Suppressor macrophage (primary cell): Measurements from ENCODE around the gene TLK2.
"Not testable (repeated sequence)": the region's sequence is repeated elsewhere in the genome, so short reads cannot be mapped to it uniquely, and the experiment has no call there.

Experiments
- DNase-seq, 4 experiments: peaks; one replicate each; pipeline ENCODE4 v3.0.0-alpha.2; 2020 to 2022

Gene TLK2

GRCh38 chr17:62562656-62563055, 84.0 kb downstream of the TLK2 start:
- no peak for DNase-seq

GRCh38 chr17:62565817-62566216, 87.2 kb downstream of the TLK2 start:
- DNase-seq = no peak

- DNase-seq = peak in 2 of 4 experiments; percentile 5 to 17
These were observed 88.5 kb downstream of the TLK2 start for GRCh38 chr17:62566996-62567578.

DNA sequence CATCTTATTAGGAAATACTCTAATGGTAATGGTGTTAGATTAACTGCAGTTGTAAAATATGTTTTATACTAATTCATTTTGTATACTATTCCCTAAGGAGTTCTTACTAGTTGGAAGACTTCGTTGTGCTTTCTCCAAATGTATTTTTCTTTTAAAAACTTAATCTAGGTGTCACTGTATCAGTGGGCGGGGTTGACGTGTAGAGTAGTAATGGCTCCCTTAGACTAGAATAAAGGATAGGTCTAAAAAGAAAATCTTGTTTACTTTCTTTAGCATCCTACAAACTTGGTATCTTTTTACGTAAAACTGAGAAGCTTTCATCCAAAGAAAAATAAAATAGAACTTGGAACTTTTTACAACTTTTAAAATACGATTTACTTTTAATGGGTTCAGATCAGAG, 93.9 kb downstream of the TLK2 start:
- no peak for DNase-seq

DNA sequence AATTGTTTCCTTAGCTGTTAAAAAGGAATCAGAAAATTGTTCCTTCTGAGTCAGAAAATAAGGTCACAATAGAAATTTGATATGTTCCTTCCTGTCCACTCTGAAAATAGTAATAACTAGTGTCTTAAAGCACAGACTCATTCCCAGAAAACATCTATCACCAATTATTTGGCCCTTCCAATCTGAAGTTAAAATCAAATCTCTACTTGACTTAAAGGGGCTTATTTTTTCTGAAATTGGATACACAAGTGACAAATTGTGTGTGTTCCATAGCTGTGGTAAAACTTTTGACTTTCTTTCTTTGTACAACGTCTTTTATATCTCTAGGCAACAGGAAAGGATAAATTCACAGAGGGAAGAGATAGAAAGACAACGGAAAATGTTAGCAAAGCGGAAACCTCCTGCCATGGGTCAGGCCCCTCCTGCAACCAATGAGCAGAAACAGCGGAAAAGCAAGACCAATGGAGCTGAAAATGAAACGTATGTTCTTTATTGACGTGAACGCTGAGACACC, 94.3 kb downstream of the TLK2 start:
- DNase-seq = no peak

GRCh38 chr17:62573480-62574117, 95.0 kb downstream of the TLK2 start:
- no peak for DNase-seq

GRCh38 chr17:62576382-62576781, 97.8 kb downstream of the TLK2 start:
- DNase-seq = no peak

GRCh38 chr17:62578757-62579487, 100.3 kb downstream of the TLK2 start:
- DNase-seq = no peak

GRCh38 chr17:62580947-62581346, 102.3 kb downstream of the TLK2 start:
- no peak for DNase-seq

DNA sequence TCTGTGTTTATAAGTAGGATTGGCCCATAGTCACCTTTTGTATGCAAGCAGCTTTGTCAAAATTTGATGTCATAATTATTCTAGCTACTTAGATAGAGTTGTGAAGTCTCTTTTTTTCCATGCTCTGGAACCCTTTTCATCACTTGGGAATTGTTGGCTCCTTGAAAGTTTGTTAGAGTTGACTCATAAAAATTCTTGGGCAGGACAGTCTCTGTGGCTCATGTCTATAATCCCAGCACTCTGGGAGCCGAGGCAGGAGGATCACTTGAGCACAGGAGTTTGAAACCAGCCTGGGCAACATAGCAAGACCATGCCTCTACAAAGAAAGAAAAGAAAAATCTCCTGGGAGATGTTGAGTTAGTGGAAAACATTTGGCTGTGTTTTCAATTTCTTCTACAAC, 103.1 kb downstream of the TLK2 start:
- no peak for DNase-seq

- no peak for DNase-seq
These were observed 108.9 kb downstream of the TLK2 start for GRCh38 chr17:62587554-62587953.

GRCh38 chr17:62588109-62588508, 109.5 kb downstream of the TLK2 start:
- no peak for DNase-seq

GRCh38 chr17:62591333-62591732, 112.7 kb downstream of the TLK2 start:
- DNase-seq = no peak

DNA sequence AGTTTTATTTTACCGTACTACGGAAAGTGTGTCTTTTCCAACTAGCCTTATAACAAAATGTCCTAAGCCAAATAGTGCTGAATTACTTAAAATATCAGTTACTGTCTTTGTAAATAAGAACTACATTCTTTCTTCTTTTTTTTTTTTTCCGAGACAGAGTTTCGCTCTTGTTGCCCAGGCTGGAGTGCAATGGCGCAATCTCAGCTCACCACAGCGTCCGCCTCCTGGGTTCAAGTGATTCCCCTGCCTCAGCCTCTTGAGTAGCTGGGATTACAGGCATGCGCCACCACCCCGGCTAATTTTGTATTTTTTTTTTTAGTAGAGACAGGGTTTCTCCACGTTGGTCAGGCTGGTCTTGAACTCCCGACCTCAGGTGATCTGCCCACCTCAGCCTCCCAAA, 113.2 kb downstream of the TLK2 start:
- DNase-seq = not testable (repeated sequence)

DNA sequence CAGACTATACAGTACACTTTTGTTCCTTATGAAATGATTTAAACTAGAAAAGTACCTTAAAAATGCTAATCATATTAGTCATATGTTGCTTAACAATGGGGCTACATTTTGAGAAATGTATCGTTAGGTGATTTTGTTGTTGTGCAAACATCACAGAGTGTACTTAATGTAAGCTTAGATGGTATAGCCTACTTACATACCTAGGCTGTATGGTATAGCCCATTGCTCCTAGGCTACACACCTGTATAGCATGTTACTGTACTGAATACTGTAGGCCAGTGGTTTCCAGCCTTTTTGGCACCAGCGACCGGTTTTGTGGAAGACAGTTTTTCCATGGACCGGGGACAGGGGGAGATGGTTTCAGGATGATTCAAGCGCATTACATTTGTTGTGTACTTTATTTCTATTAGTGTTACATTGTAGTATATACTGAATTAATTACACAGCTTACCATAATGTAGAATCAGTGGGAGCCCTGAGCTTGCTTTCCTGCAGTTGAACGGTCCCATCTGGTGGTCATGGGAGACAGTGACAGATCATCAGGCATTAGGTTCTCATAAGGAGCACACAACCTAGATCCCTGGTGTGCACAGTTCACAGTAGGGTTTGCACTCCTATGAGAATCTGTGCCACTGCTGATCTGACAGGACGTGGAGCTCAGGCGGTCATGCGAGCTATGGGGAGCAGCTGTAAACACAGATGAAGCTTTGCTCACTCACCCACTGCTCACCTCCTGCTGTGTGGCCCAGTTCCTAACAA, 113.9 kb downstream of the TLK2 start:
- no peak for DNase-seq

GRCh38 chr17:62595484-62595883, 116.9 kb downstream of the TLK2 start:
- no peak for DNase-seq

- no peak for DNase-seq
These were observed 118.0 kb downstream of the TLK2 start for GRCh38 chr17:62596662-62597061.

GRCh38 chr17:62597150-62597549, 118.5 kb downstream of the TLK2 start:
- DNase-seq = no peak

GRCh38 chr17:62597920-62598319, 119.3 kb downstream of the TLK2 start:
- DNase-seq = no peak

DNA sequence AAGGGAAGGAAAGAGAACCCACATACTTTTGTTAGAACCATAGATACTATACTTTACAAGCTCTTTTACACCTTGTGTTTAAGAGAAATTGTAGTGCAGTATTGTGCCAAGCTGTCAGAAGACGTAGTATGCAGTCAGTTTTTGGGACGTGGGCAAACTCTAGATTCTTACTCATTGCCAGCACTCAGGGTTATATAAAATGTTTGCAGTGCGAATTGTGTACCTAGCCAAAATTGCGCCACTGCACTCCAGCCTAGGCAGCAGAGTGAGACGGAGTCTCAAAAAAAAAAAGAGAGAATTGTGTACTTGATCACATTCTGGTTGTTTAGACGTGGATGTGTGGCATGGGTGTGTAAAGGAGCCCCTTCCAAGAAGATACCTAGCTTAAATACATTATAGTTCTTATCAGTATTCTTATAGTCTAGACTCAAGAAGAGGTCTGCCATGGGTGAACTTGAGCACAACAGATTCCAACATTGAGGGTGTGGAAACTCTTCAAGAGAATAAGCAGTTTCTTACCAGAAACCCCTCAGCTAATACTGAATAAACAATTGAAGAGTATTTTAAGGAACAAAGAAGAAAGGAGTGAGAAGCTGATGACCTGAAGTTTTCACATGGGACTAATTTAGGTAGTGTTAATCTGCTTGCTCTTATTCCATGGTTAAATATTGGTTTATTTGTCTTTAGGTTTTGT, 121.5 kb downstream of the TLK2 start:
- no peak for DNase-seq

GRCh38 chr17:62600805-62601204, 122.2 kb downstream of the TLK2 start:
- DNase-seq = no peak

- DNase-seq = peak in 2 of 4 experiments; percentile 19 to 27
These were observed 122.8 kb downstream of the TLK2 start for GRCh38 chr17:62601471-62601870.
